Measurements from ENCODE around the gene RFC2. TPM values are rescaled to one million over a fixed set of nuclear protein-coding genes. Genes with fewer than 3 reads are reported as not detected.

RFC2 gene
- total RNA-seq, 1 donor from 2014 or later = 29.1 TPM

GRCh38 chr7:74187915-74188675 lies 66.1 kb downstream of the RFC2 start:
- ATAC-seq = no peak

- no peak for ATAC-seq
Observed at GRCh38 chr7:74185636-74186035, 68.6 kb downstream of the RFC2 start.

GRCh38 chr7:74185016-74185415 lies 69.2 kb downstream of the RFC2 start:
- no peak for ATAC-seq

- peak; percentile 32 for ATAC-seq
Observed at GRCh38 chr7:74183653-74184450, 70.3 kb downstream of the RFC2 start.

GRCh38 chr7:74183142-74183541 lies 71.1 kb downstream of the RFC2 start:
- ATAC-seq = peak; percentile 44

GRCh38 chr7:74182453-74183090 lies 71.6 kb downstream of the RFC2 start:
- ATAC-seq = no peak

- ATAC-seq = no peak
Observed at GRCh38 chr7:74181821-74182220, 72.4 kb downstream of the RFC2 start.

Other genes starting within 250 kb of the RFC2 start
- 4.9 TPM for gene ELN, start 226.2 kb downstream of the RFC2 start, total RNA-seq
- gene LIMK1, start 170.6 kb downstream of the RFC2 start, total RNA-seq = 10.2 TPM
- 235 TPM for gene EIF4H, start 80.0 kb downstream of the RFC2 start, total RNA-seq
- 1.2 TPM for gene LAT2, start 44.4 kb downstream of the RFC2 start, total RNA-seq
- gene CLIP2, start 35.0 kb upstream of the RFC2 start, total RNA-seq = 4.3 TPM
- gene GTF2IRD1, start 199.5 kb upstream of the RFC2 start, total RNA-seq = 49.1 TPM

All from esophagus mucosa (tissue), 1 donor.